ENCODE measurements around the gene HSPB7.

DNA sequence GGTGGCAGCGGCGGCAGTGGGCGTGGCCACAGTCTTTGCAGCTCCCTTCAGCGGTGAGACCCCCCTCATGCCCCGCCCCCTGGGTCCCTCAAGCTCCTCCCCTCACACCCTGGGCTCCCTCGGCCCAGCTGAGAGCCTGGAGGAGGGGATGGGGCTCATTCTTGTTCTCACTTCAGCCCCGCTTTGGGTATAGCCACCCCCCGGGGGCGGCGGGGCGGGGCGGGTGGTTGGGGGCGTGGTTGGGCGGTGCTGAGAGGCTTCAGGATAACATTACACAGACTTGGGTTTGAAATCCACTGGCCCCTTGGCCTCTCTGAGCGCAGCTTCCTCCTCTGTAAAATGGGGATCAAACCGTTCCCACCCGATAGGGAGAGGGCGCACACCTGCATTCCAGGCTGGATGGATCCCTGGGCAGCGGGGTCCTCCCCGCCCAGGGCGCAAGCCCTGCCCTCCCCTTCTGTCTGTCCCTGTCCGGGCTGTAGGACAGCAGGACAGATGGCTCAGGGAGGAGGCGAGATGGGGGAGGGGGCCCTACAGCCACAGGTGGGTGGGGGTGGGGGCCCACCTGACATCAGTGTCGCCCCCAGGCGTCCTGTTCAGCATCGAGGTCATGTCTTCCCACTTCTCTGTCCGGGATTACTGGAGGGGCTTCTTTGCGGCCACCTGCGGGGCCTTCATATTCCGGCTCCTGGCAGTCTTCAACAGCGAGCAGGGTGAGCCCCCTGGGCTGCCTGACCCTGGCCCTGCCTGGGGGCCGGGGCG, 9.1 kb upstream of the HSPB7 start:
- TF ChIP-seq, protein P1, sequence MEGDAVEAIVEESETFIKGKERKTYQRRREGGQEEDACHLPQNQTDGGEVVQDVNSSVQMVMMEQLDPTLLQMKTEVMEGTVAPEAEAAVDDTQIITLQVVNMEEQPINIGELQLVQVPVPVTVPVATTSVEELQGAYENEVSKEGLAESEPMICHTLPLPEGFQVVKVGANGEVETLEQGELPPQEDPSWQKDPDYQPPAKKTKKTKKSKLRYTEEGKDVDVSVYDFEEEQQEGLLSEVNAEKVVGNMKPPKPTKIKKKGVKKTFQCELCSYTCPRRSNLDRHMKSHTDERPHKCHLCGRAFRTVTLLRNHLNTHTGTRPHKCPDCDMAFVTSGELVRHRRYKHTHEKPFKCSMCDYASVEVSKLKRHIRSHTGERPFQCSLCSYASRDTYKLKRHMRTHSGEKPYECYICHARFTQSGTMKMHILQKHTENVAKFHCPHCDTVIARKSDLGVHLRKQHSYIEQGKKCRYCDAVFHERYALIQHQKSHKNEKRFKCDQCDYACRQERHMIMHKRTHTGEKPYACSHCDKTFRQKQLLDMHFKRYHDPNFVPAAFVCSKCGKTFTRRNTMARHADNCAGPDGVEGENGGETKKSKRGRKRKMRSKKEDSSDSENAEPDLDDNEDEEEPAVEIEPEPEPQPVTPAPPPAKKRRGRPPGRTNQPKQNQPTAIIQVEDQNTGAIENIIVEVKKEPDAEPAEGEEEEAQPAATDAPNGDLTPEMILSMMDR (IDR thresholded peaks at IDR 0.05) = no peak
- no peak for TF ChIP-seq POLR2A (IDR thresholded peaks at IDR 0.05)

Data from prostate gland (tissue), 2 donors.